ENCODE results near the gene HAAO.

- no peak for TF ChIP-seq CTCF (IDR thresholded peaks at IDR 0.05; ENCODE audit: low read depth, low read length)
- TF ChIP-seq EZH2phosphoT487 (IDR thresholded peaks at IDR 0.05; ENCODE audit: low read depth): no peak
Measured at GRCh38 chr2:42783511-42783910, 8.9 kb downstream of the HAAO start.
